Measurements from ENCODE around the gene C19orf25.

GRCh38 chr19:1527650-1528309, 48.8 kb upstream of the C19orf25 start:
- no peak for TF ChIP-seq CTCF (IDR thresholded peaks at IDR 0.05)
- TF ChIP-seq POLR2A (IDR thresholded peaks at IDR 0.05) = no peak
- TF ChIP-seq EP300 (IDR thresholded peaks at IDR 0.05) = no peak
